ENCODE results near the gene SYNC. TPM values are rescaled to one million over a fixed set of nuclear protein-coding genes. Genes with fewer than 3 reads are reported as not detected.

The SYNC gene
- total RNA-seq = 11.3 and 13.9 TPM in 2 replicates

DNA sequence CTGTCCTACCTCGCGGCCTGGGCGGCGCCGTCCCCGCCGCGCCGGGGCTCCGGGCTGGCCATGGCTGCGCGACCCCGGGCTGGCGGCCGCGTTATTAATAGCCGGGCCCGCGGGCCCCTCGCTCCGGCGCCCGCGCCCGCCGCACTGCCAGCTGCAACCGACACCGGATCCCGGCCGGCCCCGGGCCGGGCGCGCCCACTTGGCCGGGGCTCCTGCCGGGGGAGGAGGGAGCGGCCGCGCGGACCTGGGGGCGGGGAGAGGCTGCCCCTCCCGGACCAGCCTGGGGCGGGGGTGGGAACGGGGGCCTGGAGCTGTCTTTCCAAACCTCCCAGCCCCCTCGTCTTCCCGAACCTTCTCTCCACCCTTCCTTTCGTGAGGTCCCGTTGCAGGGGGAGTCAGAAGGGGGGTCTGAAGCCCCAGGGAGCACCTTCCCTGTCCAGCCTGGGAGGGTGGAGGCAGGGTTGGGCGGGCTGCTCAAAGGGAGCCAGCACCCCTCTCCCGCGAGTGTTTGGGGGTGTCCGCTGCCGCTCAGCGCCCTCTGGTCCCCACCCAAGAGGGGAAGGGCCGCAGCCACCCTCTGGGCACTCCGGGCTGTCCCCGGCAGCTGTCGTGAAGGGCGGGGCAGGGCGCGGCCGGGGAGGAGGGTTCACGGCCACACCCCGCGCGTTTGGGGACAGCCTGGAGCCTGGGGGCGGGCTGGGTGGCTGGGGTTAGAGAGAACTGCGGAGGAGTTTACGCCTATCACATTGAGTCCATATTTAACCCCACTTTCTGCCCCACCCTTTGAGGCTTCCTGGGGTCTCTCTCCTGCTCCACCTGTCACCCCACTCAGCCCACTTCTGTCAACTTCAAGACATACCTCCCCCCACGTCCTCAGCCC, at the start of gene SYNC:
TSS of gene SYNC (minus strand) at position 172 of the 880 bp plus-strand sequence. CDS start at position 62, 110 bp downstream.
- peak in 1 of 2 donors; percentile 36 for DNase-seq (ENCODE audit: low read depth in 2 of 2)

GRCh38 chr1:32749771-32750170, 47.2 kb upstream of the SYNC start:
- DNase-seq (ENCODE audit: low read depth in 2 of 2) = no peak

DNA sequence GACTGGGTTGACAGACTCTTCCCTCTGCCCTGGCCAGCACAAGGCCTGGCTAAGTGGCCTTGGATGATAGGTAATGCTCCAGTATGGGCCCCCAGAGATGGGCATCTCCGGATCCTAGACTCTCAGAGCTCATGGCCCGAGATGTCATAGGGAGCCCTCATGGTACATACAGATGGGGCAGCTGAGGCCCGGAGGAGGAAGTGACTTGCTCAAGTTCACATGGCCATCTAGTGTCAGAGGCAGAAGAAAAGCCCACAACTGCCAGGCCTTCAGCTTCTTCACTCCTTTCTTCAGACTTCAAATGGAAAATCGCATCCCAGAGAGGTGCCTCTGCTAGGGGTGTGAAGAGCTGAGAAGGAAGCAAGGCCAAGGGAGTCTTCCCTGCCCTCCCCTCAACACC, 46.8 kb upstream of the SYNC start:
- DNase-seq (ENCODE audit: low read depth in 2 of 2) = no peak

GRCh38 chr1:32748926-32749325, 46.4 kb upstream of the SYNC start:
- no peak for DNase-seq (ENCODE audit: low read depth in 2 of 2)

DNA sequence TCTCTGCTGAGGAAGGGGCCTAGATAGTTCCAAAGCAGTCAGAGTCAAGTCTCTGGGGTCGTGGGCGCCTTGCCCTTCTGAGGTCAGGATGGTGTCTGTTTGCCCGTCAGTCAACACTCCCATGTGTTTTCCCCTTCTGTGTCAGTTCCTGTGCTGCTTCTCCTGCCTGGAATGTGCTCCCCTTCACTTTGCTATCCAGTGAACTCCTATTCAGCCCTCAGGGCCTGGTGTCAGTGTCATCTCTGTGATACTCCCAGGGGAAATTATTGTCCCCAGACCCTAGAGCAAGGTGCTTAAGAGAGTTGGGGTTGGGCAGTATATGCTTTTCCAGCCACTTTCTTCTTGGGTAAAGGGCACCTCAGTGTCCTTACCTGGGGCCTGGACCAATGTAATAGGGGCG, 45.8 kb upstream of the SYNC start:
- DNase-seq (ENCODE audit: low read depth in 2 of 2) = no peak

GRCh38 chr1:32746130-32746529, 43.6 kb upstream of the SYNC start:
- DNase-seq (ENCODE audit: low read depth in 2 of 2) = no peak

DNA sequence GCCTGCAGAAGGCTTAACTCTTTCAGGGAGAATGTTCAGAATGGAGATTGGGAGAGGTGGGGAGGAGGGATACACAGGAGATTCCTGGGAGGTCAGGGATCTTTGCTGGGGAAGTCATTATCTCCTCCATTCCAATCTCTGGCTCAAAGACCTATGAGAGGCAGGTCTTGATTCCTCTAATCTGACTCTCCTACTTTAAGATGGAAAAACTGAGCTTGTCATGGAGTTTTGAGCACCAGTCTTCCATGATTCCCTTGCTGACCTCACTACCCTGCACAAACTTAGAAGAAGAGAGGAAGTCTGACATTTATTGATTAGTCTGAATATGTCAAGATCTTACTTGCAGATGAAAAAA, 41.5 kb upstream of the SYNC start:
- DNase-seq (ENCODE audit: low read depth in 2 of 2) = no peak

GRCh38 chr1:32743380-32744070, 41.0 kb upstream of the SYNC start:
- DNase-seq (ENCODE audit: low read depth in 2 of 2) = peak; percentile 53 to 76

GRCh38 chr1:32742956-32743355, 40.4 kb upstream of the SYNC start:
- DNase-seq (ENCODE audit: low read depth in 2 of 2) = no peak

GRCh38 chr1:32742199-32742947, 39.8 kb upstream of the SYNC start:
- DNase-seq (ENCODE audit: low read depth in 2 of 2) = no peak

DNA sequence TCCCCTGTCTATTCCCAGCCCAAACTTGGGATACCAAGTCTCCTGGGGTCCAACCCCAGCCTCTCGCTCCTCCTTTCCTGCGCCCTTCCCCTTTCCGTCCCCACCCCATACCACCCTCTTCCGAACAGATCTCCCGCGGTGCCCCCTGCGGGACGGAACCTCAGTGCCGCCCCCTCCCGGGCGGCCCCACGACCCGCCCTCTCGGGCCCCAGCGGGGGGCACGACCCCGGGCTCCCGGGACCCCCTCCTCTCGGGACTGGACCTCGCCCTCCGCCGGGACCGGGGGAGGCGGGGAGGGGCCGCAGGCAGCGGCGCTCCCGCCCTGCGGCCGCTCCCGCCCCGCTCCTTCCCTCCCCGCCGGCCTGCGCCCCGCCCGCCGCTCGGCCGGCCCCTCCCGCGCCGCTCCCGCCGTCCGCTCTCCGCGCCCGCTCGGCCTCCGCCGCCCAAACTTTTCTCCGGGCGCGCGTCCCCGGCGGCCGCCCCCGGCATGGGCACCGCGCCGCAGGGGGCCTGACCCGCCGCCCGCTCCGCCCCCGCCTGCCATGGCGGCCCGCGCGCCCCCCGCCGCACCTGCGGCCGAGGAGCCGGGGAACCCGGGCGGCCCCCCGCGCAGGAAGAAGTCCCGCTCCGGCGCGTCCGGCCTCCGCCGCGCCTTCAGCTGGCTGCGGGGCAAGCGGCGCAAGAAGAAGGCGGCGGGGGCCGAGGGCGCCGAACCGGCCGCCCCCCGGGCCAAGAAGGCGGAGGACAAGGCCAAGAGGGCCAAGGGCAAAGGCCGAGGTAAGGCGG, 39.0 kb upstream of the SYNC start:
- peak in 1 of 2 donors; percentile 25 for DNase-seq (ENCODE audit: low read depth in 2 of 2)

GRCh38 chr1:32741059-32741412, 38.5 kb upstream of the SYNC start:
- DNase-seq (ENCODE audit: low read depth in 2 of 2) = no peak

DNA sequence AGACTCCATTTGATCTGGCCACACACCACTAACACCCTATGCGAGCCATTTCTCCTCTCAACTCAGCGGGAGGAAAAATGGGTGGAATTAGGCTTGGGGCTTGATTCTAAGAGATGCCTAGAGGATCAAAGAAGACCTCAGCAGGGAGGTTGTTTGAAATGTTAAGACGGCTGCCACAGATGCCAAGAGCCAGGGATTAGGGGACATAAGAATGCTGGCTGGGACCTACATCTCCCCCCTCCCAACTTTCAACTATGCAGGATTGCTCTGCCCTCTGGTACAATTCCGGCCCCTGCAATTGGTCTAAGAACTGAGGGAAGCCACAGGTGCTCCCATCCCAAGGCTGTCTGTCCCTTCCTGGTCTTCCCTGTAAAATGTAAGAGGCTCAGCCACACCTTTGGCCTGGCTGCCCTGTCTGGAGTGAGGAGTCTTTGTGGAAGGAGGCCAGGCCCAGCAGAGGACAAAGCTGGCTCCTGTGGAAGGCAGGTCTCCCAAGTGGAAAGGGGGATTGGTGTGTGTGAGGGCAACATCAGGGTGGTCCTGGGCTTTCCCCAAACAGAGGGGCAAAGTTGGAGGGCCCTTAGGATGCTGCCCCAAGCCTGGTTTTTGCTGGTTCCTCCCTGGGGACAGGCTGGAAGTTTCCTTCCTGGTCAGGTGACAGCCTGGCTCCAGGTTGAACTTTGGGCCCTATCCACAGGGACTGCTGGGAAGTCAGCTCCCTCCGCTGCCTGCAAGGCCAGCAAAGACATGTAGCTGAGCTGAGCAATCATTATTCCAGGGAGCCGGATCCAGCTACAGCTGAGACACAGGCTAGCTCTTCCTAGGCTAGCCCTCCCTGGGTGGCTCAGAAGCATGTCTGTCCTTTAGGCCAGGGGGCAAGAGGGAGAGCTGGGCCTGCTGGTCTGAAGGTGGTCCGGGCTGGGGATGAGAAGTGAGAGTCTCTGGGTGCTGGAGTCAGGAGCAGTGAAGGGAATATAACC, 34.5 kb upstream of the SYNC start:
- no peak for DNase-seq (ENCODE audit: low read depth in 2 of 2)

DNA sequence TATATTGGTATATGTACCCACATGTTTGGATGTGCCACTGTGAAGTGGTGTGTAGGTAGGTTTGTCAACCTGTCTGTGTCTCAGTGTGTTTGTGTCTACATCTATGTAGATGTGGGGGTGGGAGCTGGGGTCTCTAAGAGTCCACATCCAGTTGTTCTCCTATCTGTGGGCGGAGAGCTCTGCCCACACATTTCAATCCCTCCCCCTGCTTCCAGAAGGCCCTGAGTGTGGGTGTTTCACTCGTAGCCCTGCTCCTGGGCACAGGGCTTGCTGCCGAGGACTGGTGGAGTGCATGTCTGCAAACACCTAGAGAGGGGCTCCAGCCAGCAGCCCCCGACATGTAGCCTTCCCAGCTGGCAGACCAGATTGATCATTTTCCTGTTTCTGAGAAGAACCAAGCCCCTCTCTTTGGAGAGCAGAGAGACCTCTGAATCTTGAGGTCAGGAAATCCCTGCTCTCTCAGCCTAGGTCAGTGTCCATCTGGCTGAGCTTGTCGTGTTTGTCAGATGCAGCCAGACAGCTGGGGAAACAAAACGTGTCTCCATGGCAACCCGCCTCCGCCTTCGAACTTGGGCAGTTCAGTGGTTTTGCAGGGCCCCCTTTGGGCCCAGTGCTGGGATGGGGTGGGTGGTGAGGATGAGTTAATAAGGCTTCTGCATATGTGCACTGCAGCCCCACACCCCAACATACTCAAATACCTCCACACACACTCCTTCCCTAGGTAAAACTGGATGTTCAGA, 31.2 kb upstream of the SYNC start:
- DNase-seq (ENCODE audit: low read depth in 2 of 2) = peak in 1 of 2 donors; percentile 77

DNA sequence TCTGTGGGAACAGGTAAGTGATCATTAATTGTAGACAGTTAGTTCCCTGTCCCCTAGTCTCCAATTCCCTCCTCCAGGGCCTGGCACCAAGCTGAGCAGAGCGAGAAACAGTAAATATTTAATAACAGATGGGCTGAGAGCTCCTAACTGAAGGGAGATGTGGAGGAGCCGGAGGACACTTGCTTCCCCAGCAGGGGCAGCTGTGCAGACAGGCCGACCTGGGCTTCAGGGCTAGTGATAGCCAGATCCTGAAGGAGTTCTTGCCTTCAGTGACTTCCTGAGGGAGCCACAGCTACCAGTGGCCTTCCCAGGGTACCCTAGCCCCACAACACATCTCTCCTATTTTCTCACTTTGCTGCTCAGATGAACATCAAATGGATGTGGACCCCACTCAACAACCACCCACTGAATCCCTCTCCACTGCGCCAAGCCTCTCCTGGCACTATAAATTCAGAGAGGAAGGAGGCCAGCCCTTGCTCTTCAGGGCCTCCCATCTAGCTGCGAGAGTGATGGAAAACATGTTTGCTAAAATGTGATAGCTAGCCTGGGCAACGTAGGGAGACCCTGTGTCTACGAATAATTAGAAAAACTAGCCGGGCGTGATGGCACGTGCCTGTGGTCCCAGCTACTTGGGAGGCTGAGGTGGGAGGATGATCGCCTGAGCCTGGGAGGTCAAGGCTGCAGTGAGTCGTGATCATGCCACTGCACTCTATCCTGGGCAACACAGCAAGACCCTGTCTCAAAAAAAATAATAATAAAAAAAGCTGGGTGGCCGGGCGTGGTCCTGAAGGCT, 26.9 kb upstream of the SYNC start:
- no peak for DNase-seq (ENCODE audit: low read depth in 2 of 2)

GRCh38 chr1:32728413-32729077, 26.0 kb upstream of the SYNC start:
- DNase-seq (ENCODE audit: low read depth in 2 of 2) = no peak

GRCh38 chr1:32727876-32728275, 25.3 kb upstream of the SYNC start:
- DNase-seq (ENCODE audit: low read depth in 2 of 2) = no peak

DNA sequence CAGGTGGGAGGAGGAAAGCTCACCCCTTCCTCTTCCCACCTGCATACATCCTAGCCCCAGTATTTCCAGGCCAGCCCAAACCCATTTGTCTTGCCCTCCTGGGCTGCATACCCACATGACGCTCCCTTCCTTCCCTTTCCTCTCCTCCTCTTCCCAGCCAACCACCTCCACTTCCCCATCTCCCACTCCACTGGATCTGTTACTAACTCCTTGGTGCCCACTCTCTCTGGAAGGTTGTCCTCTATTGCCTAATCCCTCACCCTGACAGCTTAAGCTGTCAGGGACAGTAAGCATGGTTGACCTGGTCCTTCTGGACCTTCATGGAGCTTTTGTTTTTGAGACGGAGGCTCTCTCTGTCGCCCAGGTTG, 23.0 kb upstream of the SYNC start:
- no peak for DNase-seq (ENCODE audit: low read depth in 2 of 2)
